Suprapubic skin (tissue), 4 donors: Measurements from ENCODE around the gene CYB561D1.

ENCODE experiments used
- EP300 ChIP-seq: sonication (generic); formaldehyde crosslinking; IDR thresholded peaks from one replicate; pipeline ENCODE4 v1.6.1; 2017; ENCODE audit warnings: antibody characterized with exemption
- POLR2A ChIP-seq, 2 donors: fragments of 450-650 bp; IDR thresholded peaks; one replicate each; pipeline ENCODE4 v1.6.1; 2017; ENCODE audit warnings: antibody characterized with exemption in 2 of 2, mild to moderate bottlenecking in 2 of 2, moderate library complexity in 2 of 2
- POLR2AphosphoS5 ChIP-seq, 3 donors: sonication (generic); formaldehyde crosslinking; IDR thresholded peaks; one replicate each; pipeline ENCODE4 v1.6.1; 2017; ENCODE audit warnings: antibody characterized with exemption in 3 of 3
- TF ChIP-seq, protein P1 (sequence below), 2 donors: fragments of 200-600 bp in 1 of 2; fragments of 450-650 bp in 1 of 2; sonication (generic) in 1 of 2; IDR thresholded peaks; one replicate each; pipeline ENCODE4 v1.5.1; 2016 to 2019; ENCODE audit warnings: antibody characterized with exemption in 2 of 2, mild to moderate bottlenecking in 1 of 2, moderate library complexity in 1 of 2

DNA sequence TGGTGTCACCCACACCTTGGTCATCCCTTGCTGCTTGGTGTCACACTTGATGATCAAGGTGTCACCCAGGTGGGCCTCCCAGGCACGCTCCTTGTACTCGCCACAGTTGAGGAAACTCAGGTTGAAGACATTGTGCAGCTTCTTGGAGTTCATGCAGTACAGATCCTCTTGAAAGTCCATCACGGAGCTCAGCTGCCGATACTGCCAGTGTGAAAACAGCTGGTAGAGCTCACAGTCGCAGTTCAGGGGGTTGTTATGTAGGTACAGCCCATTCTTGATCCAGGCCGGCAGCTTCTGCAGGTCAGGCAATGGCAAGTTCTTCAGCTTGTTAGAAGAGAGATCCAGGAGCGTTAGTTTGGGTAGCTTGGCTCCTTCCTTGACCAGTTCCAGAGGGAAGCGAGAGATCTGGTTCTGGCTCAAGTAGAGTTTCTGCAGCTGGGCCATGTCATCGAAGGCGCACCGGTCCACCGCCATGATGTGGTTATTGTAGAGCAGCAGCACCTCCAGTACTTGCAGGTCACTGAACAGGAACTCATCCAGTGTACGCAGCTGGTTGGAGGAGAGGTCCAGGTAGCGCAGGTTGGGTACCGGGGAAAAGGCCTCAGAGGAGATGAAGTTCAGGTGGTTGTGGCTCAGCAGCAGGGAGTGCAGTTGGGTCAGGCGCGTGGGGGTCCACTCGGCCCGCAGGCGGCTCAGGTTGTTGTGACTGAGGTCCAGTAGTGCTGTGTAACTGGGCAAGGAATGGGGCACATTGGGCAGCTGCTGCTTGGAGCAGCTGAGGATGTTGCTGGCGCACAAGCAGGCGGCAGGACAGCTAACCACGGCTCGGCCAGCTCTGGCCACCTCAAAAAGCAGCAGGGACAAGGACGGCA lies 14.3 kb downstream of the CYB561D1 start:
- TF ChIP-seq, protein P1, sequence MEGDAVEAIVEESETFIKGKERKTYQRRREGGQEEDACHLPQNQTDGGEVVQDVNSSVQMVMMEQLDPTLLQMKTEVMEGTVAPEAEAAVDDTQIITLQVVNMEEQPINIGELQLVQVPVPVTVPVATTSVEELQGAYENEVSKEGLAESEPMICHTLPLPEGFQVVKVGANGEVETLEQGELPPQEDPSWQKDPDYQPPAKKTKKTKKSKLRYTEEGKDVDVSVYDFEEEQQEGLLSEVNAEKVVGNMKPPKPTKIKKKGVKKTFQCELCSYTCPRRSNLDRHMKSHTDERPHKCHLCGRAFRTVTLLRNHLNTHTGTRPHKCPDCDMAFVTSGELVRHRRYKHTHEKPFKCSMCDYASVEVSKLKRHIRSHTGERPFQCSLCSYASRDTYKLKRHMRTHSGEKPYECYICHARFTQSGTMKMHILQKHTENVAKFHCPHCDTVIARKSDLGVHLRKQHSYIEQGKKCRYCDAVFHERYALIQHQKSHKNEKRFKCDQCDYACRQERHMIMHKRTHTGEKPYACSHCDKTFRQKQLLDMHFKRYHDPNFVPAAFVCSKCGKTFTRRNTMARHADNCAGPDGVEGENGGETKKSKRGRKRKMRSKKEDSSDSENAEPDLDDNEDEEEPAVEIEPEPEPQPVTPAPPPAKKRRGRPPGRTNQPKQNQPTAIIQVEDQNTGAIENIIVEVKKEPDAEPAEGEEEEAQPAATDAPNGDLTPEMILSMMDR (IDR thresholded peaks at IDR 0.05), result no peak
- TF ChIP-seq EP300, result no peak
- TF ChIP-seq POLR2AphosphoS5 (IDR thresholded peaks at IDR 0.05), result no peak
- no peak for TF ChIP-seq POLR2A (IDR thresholded peaks at IDR 0.05)
